ENCODE measurements around the gene TMED7.
A peak's percentile ranks its signal among the peaks of the same experiment; 100 is the strongest.

The TMED7 gene

GRCh38 chr5:115627295-115627865 is 1.5 kb upstream of the TMED7 start:
- DNase-seq (ENCODE audit: low read depth in 2 of 2): no peak

- no peak for DNase-seq (ENCODE audit: low read depth in 2 of 2)
These were observed 598 bp upstream of the TMED7 start for GRCh38 chr5:115626445-115626823.

GRCh38 chr5:115624994-115625393 is 842 bp downstream of the TMED7 start:
- DNase-seq (ENCODE audit: low read depth in 2 of 2): no peak

- DNase-seq (ENCODE audit: low read depth in 2 of 2): no peak
These were observed 2.2 kb downstream of the TMED7 start for GRCh38 chr5:115623658-115624057.

GRCh38 chr5:115621365-115621900 is 4.4 kb downstream of the TMED7 start:
- no peak for DNase-seq (ENCODE audit: low read depth in 2 of 2)

GRCh38 chr5:115616892-115617291 is 8.9 kb downstream of the TMED7 start:
- no peak for DNase-seq (ENCODE audit: low read depth in 2 of 2)

GRCh38 chr5:115616472-115616871 is 9.4 kb downstream of the TMED7 start:
- DNase-seq (ENCODE audit: low read depth in 2 of 2): no peak

GRCh38 chr5:115611873-115612272 is 14.0 kb downstream of the TMED7 start:
- DNase-seq (ENCODE audit: low read depth in 2 of 2): no peak

GRCh38 chr5:115607935-115608334 is 17.9 kb downstream of the TMED7 start:
- no peak for DNase-seq (ENCODE audit: low read depth in 2 of 2)

- DNase-seq (ENCODE audit: low read depth in 2 of 2): no peak
These were observed 20.4 kb downstream of the TMED7 start for GRCh38 chr5:115605436-115605835.

GRCh38 chr5:115602591-115603125 is 23.2 kb downstream of the TMED7 start:
- DNase-seq (ENCODE audit: low read depth in 2 of 2): no peak

GRCh38 chr5:115601701-115602590 is 23.9 kb downstream of the TMED7 start, which contains the start of gene TICAM2:
TSS of gene TICAM2 (minus strand) at chr5:115602479. CDS start at chr5:115581256, 21,223 bp downstream.
- DNase-seq (ENCODE audit: low read depth in 2 of 2): peak in 1 of 2 donors; percentile 43

GRCh38 chr5:115600766-115601165 is 25.1 kb downstream of the TMED7 start:
- no peak for DNase-seq (ENCODE audit: low read depth in 2 of 2)

GRCh38 chr5:115599924-115600323 is 25.9 kb downstream of the TMED7 start:
- DNase-seq (ENCODE audit: low read depth in 2 of 2): no peak

GRCh38 chr5:115599502-115599901 is 26.3 kb downstream of the TMED7 start:
- no peak for DNase-seq (ENCODE audit: low read depth in 2 of 2)

GRCh38 chr5:115594128-115595047 is 31.4 kb downstream of the TMED7 start:
- DNase-seq (ENCODE audit: low read depth in 2 of 2): no peak

- no peak for DNase-seq (ENCODE audit: low read depth in 2 of 2)
These were observed 36.8 kb downstream of the TMED7 start for GRCh38 chr5:115589043-115589442.

- DNase-seq (ENCODE audit: low read depth in 2 of 2): no peak
These were observed 37.2 kb downstream of the TMED7 start for GRCh38 chr5:115588640-115589039.

GRCh38 chr5:115586525-115587146 is 39.2 kb downstream of the TMED7 start:
- no peak for DNase-seq (ENCODE audit: low read depth in 2 of 2)

GRCh38 chr5:115585265-115585664 is 40.6 kb downstream of the TMED7 start:
- no peak for DNase-seq (ENCODE audit: low read depth in 2 of 2)

- no peak for DNase-seq (ENCODE audit: low read depth in 2 of 2)
These were observed 41.3 kb downstream of the TMED7 start for GRCh38 chr5:115584501-115584900.
